H9 (cell line): ENCODE measurements around the gene ABCA3. TPM values are rescaled to one million over a fixed set of nuclear protein-coding genes. Genes with fewer than 3 reads are reported as not detected.

Experiments
- DNase-seq: peaks from one replicate; pipeline ENCODE4 v3.0.0-alpha.2; 2017
- H2AFZ ChIP-seq: one replicate; pipeline ENCODE4 v1.6.1; 2013; ENCODE audit warnings: mild to moderate bottlenecking, low read length, control low read depth, moderate library complexity
- H2AK5ac ChIP-seq: 2 replicates; pipeline ENCODE4 v1.6.1; 2013; ENCODE audit warnings: low read length, control low read depth, mixed read lengths; ENCODE audit not compliant: insufficient read length
- H2BK120ac ChIP-seq: one replicate; pipeline ENCODE4 v1.6.1; 2013; ENCODE audit warnings: low read depth, mild to moderate bottlenecking, low read length, control low read depth, inconsistent platforms; ENCODE audit not compliant: poor library complexity, severe bottlenecking
- H2BK12ac ChIP-seq: 2 replicates; pipeline ENCODE4 v1.6.1; 2013; ENCODE audit warnings: low read length, control low read depth, mixed read lengths, low read depth; ENCODE audit not compliant: insufficient read length
- H2BK15ac ChIP-seq: 2 replicates; pipeline ENCODE4 v1.6.1; 2013; ENCODE audit warnings: low read depth, low read length, control low read depth
- H2BK20ac ChIP-seq: one replicate; pipeline ENCODE4 v1.6.1; 2013; ENCODE audit warnings: low read depth, mild to moderate bottlenecking, low read length, control low read depth, inconsistent platforms; ENCODE audit not compliant: poor library complexity, severe bottlenecking
- H2BK5ac ChIP-seq: 2 replicates; pipeline ENCODE4 v1.6.1; 2013; ENCODE audit warnings: low read length, control low read depth, mixed read lengths; ENCODE audit not compliant: insufficient read length
- H3K14ac ChIP-seq: 2 replicates; pipeline ENCODE4 v1.6.1; 2013; ENCODE audit warnings: low read length, control low read depth; ENCODE audit not compliant: insufficient read depth
- H3K18ac ChIP-seq: 2 replicates; pipeline ENCODE4 v1.6.1; 2013; ENCODE audit warnings: low read depth, mild to moderate bottlenecking, mixed read lengths, low read length, control low read depth; ENCODE audit not compliant: insufficient read length
- H3K23ac ChIP-seq: 2 replicates; pipeline ENCODE4 v1.6.1; 2013; ENCODE audit warnings: low read length, control low read depth, mixed read lengths, low read depth; ENCODE audit not compliant: insufficient read length
- H3K23me2 ChIP-seq: 2 replicates; pipeline ENCODE4 v1.6.1; 2013; ENCODE audit warnings: low read depth, mild to moderate bottlenecking, mixed read lengths, low read length, control low read depth; ENCODE audit not compliant: insufficient read length, poor library complexity, severe bottlenecking
- H3K27ac ChIP-seq: 2 replicates; pipeline ENCODE4 v1.5.1; 2013; ENCODE audit warnings: low read length, control low read depth, mixed read lengths, low read depth; ENCODE audit not compliant: insufficient read length
- H3K27me3 ChIP-seq: 2 replicates; pipeline ENCODE4 v1.6.1; 2013; ENCODE audit warnings: low read length, control low read depth, inconsistent platforms; ENCODE audit not compliant: insufficient read depth
- H3K4ac ChIP-seq: 2 replicates; pipeline ENCODE4 v1.6.1; 2013; ENCODE audit warnings: low read depth, mild to moderate bottlenecking, control low read depth, inconsistent platforms, low read length, moderate library complexity
- H3K4me1 ChIP-seq: 2 replicates; pipeline ENCODE4 v1.6.1; 2013; ENCODE audit warnings: low read length, control low read depth, inconsistent platforms; ENCODE audit not compliant: insufficient read depth
- H3K4me2 ChIP-seq: 2 replicates; pipeline ENCODE4 v1.6.1; 2013; ENCODE audit warnings: low read length, control low read depth, mixed read lengths; ENCODE audit not compliant: insufficient read length, insufficient read depth
- H3K56ac ChIP-seq: 2 replicates; pipeline ENCODE4 v1.6.1; 2013; ENCODE audit warnings: low read depth, mild to moderate bottlenecking, mixed read lengths, low read length, control low read depth; ENCODE audit not compliant: insufficient read length
- H3K79me1 ChIP-seq: 2 replicates; pipeline ENCODE4 v1.6.1; 2013; ENCODE audit warnings: low read depth, mild to moderate bottlenecking, moderate library complexity, low read length, control low read depth, inconsistent platforms; ENCODE audit not compliant: insufficient read depth, poor library complexity, severe bottlenecking
- H3K79me2 ChIP-seq: 2 replicates; pipeline ENCODE4 v1.6.1; 2013; ENCODE audit warnings: low read length, control low read depth, inconsistent platforms; ENCODE audit not compliant: insufficient read depth
- H3K9ac ChIP-seq: 2 replicates; pipeline ENCODE4 v1.6.1; 2013; ENCODE audit warnings: low read length, control low read depth, mixed read lengths; ENCODE audit not compliant: insufficient read length; ENCODE audit errors: extremely low read depth
- H3K9me3 ChIP-seq: one replicate; pipeline ENCODE4 v1.6.1; 2013; ENCODE audit warnings: low read depth, low read length, inconsistent platforms; ENCODE audit not compliant: control insufficient read depth
- H3T11ph ChIP-seq: one replicate; pipeline ENCODE4 v1.6.1; 2013; ENCODE audit warnings: mild to moderate bottlenecking, low read length, control low read depth, inconsistent platforms
- H4K20me1 ChIP-seq: one replicate; pipeline ENCODE4 v1.6.1; 2013; ENCODE audit not compliant: control insufficient read depth, insufficient read length, insufficient read depth
- H4K5ac ChIP-seq: 2 replicates; pipeline ENCODE4 v1.6.1; 2013; ENCODE audit warnings: low read depth, mild to moderate bottlenecking, mixed read lengths, low read length, control low read depth; ENCODE audit not compliant: insufficient read length
- H4K8ac ChIP-seq: replicated peaks from 2 replicates; pipeline ENCODE4 v1.6.1; 2013; ENCODE audit warnings: low read length, control low read depth, mixed read lengths, low read depth; ENCODE audit not compliant: insufficient read length
- H4K91ac ChIP-seq: 2 replicates; pipeline ENCODE4 v1.6.1; 2013; ENCODE audit warnings: low read depth, mild to moderate bottlenecking, moderate library complexity, mixed read lengths, low read length, control low read depth; ENCODE audit not compliant: insufficient read length
- H3K27ac Mint-ChIP-seq, 3 experiments: 2 replicates in 2 of 3; 3 replicates in 1 of 3; pipeline ENCODE4 v1.8.0; 2020 to 2021; ENCODE audit warnings: mixed read lengths in 3 of 3, mild to moderate bottlenecking in 1 of 3, moderate library complexity in 1 of 3
- H3K27me3 Mint-ChIP-seq: 2 replicates; pipeline ENCODE4 v1.8.0; 2021; ENCODE audit warnings: low read depth, mild to moderate bottlenecking, moderate library complexity, mixed read lengths
- H3K36me3 Mint-ChIP-seq, 3 experiments: 2 replicates in 2 of 3; 3 replicates in 1 of 3; pipeline ENCODE4 v1.8.0; 2020 to 2021; ENCODE audit warnings: low read depth in 3 of 3, mixed read lengths in 3 of 3; ENCODE audit not compliant: insufficient read depth in 1 of 3
- H3K4me1 Mint-ChIP-seq, 2 experiments: 2 replicates each; pipeline ENCODE4 v1.8.0; 2020; ENCODE audit warnings: mixed read lengths in 2 of 2
- H3K4me3 Mint-ChIP-seq, 2 experiments: 2 replicates in 1 of 2; 3 replicates in 1 of 2; pipeline ENCODE4 v1.8.0; 2020 to 2021; ENCODE audit warnings: mild to moderate bottlenecking in 2 of 2, mixed read lengths in 2 of 2, moderate library complexity in 1 of 2
- H3K9me3 Mint-ChIP-seq, 2 experiments: 2 replicates in 1 of 2; 3 replicates in 1 of 2; pipeline ENCODE4 v1.8.0; 2020; ENCODE audit warnings: mild to moderate bottlenecking in 2 of 2, mixed read lengths in 2 of 2, moderate library complexity in 1 of 2
- WGBS: extraction: QIAGEN DNeasy Blood & Tissue Kit; methylation state at CpG from one replicate; pipeline ENCODE4 v1.1.7; 2013; ENCODE audit warnings: missing lambda C conversion rate, low lambda C conversion rate, mixed read lengths; ENCODE audit not compliant: insufficient read length; ENCODE audit errors: extremely low coverage; 5-methylcytosine and 5-hydroxymethylcytosine counted together
- total RNA-seq: library from RNA; stranded (reverse); gene quantifications from 2 replicates; pipeline ENCODE4 v1.2.1, GENCODE V29; 2021
- TF ChIP-seq, protein P1 (sequence below): fragments of 200-600 bp; sonication (generic); conservative IDR thresholded peaks from 3 replicates; pipeline ENCODE4 v1.8.0; 2021; ENCODE audit warnings: antibody characterized with exemption, mild to moderate bottlenecking

The ABCA3 gene
- total RNA-seq, 1 experiment from 2014 or later = 8.0 TPM

DNA sequence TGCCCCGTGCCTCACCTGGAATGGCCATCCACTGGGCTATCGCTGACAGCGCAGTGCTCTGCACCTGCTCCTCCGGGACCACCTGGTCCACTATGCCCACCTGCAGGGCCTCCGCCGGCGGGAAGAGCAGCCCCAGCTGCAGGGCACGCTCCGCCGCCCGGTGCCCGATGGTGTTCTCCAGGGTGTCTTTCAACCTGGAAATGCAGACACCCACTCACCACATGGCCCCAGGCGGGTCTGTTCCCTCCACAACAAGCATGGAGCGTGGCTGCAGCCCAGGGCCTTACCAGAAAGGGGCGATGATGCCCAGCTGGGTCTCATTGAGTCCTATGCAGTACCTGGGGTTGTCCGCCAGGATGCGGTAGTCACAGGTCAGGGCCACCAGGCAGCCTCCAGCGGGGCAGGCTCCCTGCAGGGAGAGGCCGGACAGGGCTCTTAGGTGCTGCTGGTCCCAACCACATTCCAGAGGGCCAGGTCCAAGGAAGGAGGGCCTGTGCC lies 97.4 kb downstream of the ABCA3 start:
- no CpG with 5 or more reads among the region's 19 CpGs for WGBS
- Histone ChIP-seq H3K27ac (no peak overlapping the region), H3K14ac (no peak overlapping the region), H2BK120ac (no peak overlapping the region), H4K91ac (no peak overlapping the region), H4K8ac (no peak overlapping the region), H2AK5ac (no peak overlapping the region), H2AFZ (no peak overlapping the region), H4K5ac (no peak overlapping the region), H3T11ph (no peak overlapping the region), H3K4me2 (no peak overlapping the region), H4K20me1 (no peaks in the 10 kb centered on the region), H3K79me2 (no peaks in the 10 kb centered on the region), H2BK20ac (no peak overlapping the region), H3K9ac (no peak overlapping the region), H3K27me3 (no peaks in the 10 kb centered on the region), H3K9me3 (no peaks in the 10 kb centered on the region), H3K4ac (no peak overlapping the region), H2BK5ac (no peak overlapping the region), H3K23me2 (no peaks in the 10 kb centered on the region), H3K23ac (no peak overlapping the region), H2BK12ac (no peak overlapping the region), H3K56ac (no peak overlapping the region), H2BK15ac (no peak overlapping the region), H3K18ac (no peak overlapping the region), H3K4me1 (no peaks in the 10 kb centered on the region), H3K79me1 (no peaks in the 10 kb centered on the region)
- TF ChIP-seq, protein P1, sequence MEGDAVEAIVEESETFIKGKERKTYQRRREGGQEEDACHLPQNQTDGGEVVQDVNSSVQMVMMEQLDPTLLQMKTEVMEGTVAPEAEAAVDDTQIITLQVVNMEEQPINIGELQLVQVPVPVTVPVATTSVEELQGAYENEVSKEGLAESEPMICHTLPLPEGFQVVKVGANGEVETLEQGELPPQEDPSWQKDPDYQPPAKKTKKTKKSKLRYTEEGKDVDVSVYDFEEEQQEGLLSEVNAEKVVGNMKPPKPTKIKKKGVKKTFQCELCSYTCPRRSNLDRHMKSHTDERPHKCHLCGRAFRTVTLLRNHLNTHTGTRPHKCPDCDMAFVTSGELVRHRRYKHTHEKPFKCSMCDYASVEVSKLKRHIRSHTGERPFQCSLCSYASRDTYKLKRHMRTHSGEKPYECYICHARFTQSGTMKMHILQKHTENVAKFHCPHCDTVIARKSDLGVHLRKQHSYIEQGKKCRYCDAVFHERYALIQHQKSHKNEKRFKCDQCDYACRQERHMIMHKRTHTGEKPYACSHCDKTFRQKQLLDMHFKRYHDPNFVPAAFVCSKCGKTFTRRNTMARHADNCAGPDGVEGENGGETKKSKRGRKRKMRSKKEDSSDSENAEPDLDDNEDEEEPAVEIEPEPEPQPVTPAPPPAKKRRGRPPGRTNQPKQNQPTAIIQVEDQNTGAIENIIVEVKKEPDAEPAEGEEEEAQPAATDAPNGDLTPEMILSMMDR = peak; percentile 55
- peak; percentile 58 for DNase-seq
- no peak overlapping the region for H3K4me3 Mint-ChIP-seq
- H3K4me1 Mint-ChIP-seq = peaks cover 0 to 3% of the 10 kb centered on the region in 2 experiments; a peak in 1 of 4 replicates
- H3K36me3 Mint-ChIP-seq = peaks cover 15 to 66% (median 44%) of the 10 kb centered on the region in 3 experiments; a peak in 6 of 7 replicates
- no peak overlapping the region for H3K27ac Mint-ChIP-seq
- no peaks in the 10 kb centered on the region; a peak in 1 of 5 replicates for H3K9me3 Mint-ChIP-seq
- H3K27me3 Mint-ChIP-seq = peaks cover 2% of the 10 kb centered on the region; the same call in 1 of the 2 replicates
